ENCODE data around the gene PRDM10.

GRCh38 chr11:129852125-129852740, 150.4 kb downstream of the PRDM10 start:
- TF ChIP-seq RAD21 (IDR thresholded peaks at IDR 0.05; ENCODE audit: insufficient read depth, low read depth, low read length) (no peak), SREBF2 (IDR thresholded peaks at IDR 0.05; ENCODE audit: low read length) (no peak), POLR2AphosphoS5 (IDR thresholded peaks at IDR 0.05; ENCODE audit: low read length) (no peak), MXI1 (IDR thresholded peaks at IDR 0.05; ENCODE audit: low read depth, low read length) (no peak), CREM (IDR thresholded peaks at IDR 0.05; ENCODE audit: low read depth) (no peak), RFX5 (IDR thresholded peaks at IDR 0.05; ENCODE audit: low read depth, low read length) (no peak), FOXM1 (IDR thresholded peaks at IDR 0.05; ENCODE audit: low read depth, low read length) (no peak), CTCF (IDR thresholded peaks at IDR 0.05 in 2 of 3, conservative IDR thresholded peaks at IDR 0.05 in 1 of 3; ENCODE audit: control insufficient read depth in 2 of 3, extremely low read depth in 1 of 3, insufficient read depth in 1 of 3, low read depth in 3 of 3, low read length in 3 of 3) (no peak), SMAD1 (IDR thresholded peaks at IDR 0.05; ENCODE audit: low read depth, partially characterized antibody) (no peak), EED (IDR thresholded peaks at IDR 0.05; ENCODE audit: low read depth) (no peak), EP300 (IDR thresholded peaks at IDR 0.05; ENCODE audit: borderline replicate concordance in 1 of 2, control insufficient read depth in 1 of 2, low read depth in 2 of 2, low read length in 2 of 2) (no peak), E2F8 (IDR thresholded peaks at IDR 0.05; ENCODE audit: low read depth, partially characterized antibody) (no peak), ZZZ3 (IDR thresholded peaks at IDR 0.05; ENCODE audit: control insufficient read depth, insufficient read length, low read depth) (no peak), FOS (IDR thresholded peaks at IDR 0.05; ENCODE audit: borderline replicate concordance, extremely low read depth, insufficient read length) (no peak)

All from GM12878 (cell line).